Neural progenitor cell (in vitro differentiated cells): ENCODE data around the gene NPVF. TPM values are rescaled to one million over a fixed set of nuclear protein-coding genes. Genes with fewer than 3 reads are reported as not detected.

Experiments used
- DNase-seq: peaks from one replicate; pipeline ENCODE4 v3.0.0-alpha.2; 2016; ENCODE audit warnings: low spot score
- H2AFZ ChIP-seq: fragments of 200-600 bp; sonication (generic); replicated peaks from 2 replicates; pipeline ENCODE4 v1.6.1; 2016; ENCODE audit warnings: antibody characterized with exemption
- H3F3A ChIP-seq: fragments of 200-600 bp; sonication (generic); 2 replicates; pipeline ENCODE4 v1.6.1; 2016; ENCODE audit warnings: antibody characterized with exemption, low read depth
- H3K27ac ChIP-seq: fragments of 200-600 bp; sonication (generic); 2 replicates; pipeline ENCODE4 v1.5.1; 2016; ENCODE audit warnings: mild to moderate bottlenecking
- H3K27me3 ChIP-seq: fragments of 200-600 bp; sonication (generic); 2 replicates; pipeline ENCODE4 v1.6.1; 2016; ENCODE audit warnings: mild to moderate bottlenecking, moderate library complexity
- H3K36me3 ChIP-seq: fragments of 200-600 bp; sonication (generic); 2 replicates; pipeline ENCODE4 v1.5.1; 2016
- H3K4me1 ChIP-seq: fragments of 200-600 bp; sonication (generic); 2 replicates; pipeline ENCODE4 v1.6.1; 2016; ENCODE audit warnings: mixed run types
- H3K4me2 ChIP-seq: fragments of 200-600 bp; sonication (generic); 2 replicates; pipeline ENCODE4 v1.6.1; 2016
- H3K4me3 ChIP-seq: fragments of 200-600 bp; sonication (generic); 2 replicates; pipeline ENCODE4 v1.5.1; 2016
- H3K79me2 ChIP-seq: fragments of 200-600 bp; sonication (generic); 2 replicates; pipeline ENCODE4 v1.6.1; 2016; ENCODE audit warnings: low read depth
- H3K9ac ChIP-seq: fragments of 200-600 bp; sonication (generic); 2 replicates; pipeline ENCODE4 v1.6.1; 2016
- H3K9me3 ChIP-seq: fragments of 200-600 bp; sonication (generic); 2 replicates; pipeline ENCODE4 v1.5.1; 2016; ENCODE audit warnings: low read depth
- H4K20me1 ChIP-seq: fragments of 200-600 bp; sonication (generic); 2 replicates; pipeline ENCODE4 v1.6.1; 2016; ENCODE audit warnings: low read depth
- H3K27ac Mint-ChIP-seq: 3 replicates; pipeline ENCODE4 v1.8.0; 2021; ENCODE audit warnings: mixed read lengths
- H3K27me3 Mint-ChIP-seq: 2 replicates; pipeline ENCODE4 v1.8.0; 2022; ENCODE audit warnings: low read depth, mild to moderate bottlenecking, inconsistent platforms, moderate library complexity, mixed read lengths; ENCODE audit not compliant: insufficient read depth
- H3K36me3 Mint-ChIP-seq: 3 replicates; pipeline ENCODE4 v1.8.0; 2021; ENCODE audit warnings: mixed read lengths
- H3K4me1 Mint-ChIP-seq: 3 replicates; pipeline ENCODE4 v1.8.0; 2021; ENCODE audit warnings: mixed read lengths
- H3K4me3 Mint-ChIP-seq: 3 replicates; pipeline ENCODE4 v1.8.0; 2021; ENCODE audit warnings: mild to moderate bottlenecking, moderate library complexity, mixed read lengths
- H3K9me3 Mint-ChIP-seq: 3 replicates; pipeline ENCODE4 v1.8.0; 2020; ENCODE audit warnings: mixed read lengths
- CTCF ChIP-seq: fragments of 200-600 bp; sonication (generic); IDR thresholded peaks from 2 replicates; pipeline ENCODE4 v1.5.1; 2017; ENCODE audit warnings: antibody characterized with exemption, mild to moderate bottlenecking
- EZH2 ChIP-seq: fragments of 200-600 bp; sonication (generic); IDR thresholded peaks from 2 replicates; pipeline ENCODE4 v1.6.1; 2017; ENCODE audit warnings: antibody characterized with exemption, mild to moderate bottlenecking, moderate library complexity
- EZH2phosphoT487 ChIP-seq: fragments of 200-600 bp; sonication (generic); IDR thresholded peaks from 2 replicates; pipeline ENCODE4 v1.6.1; 2017; ENCODE audit warnings: antibody characterized with exemption
- small RNA-seq: library from RNA; depleted of rRNA; stranded (forward); fragments of <200 nt; gene quantifications from one replicate; pipeline ENCODE3, GENCODE V24; 2015
- total RNA-seq: library from RNA; depleted of rRNA; stranded (reverse); fragments of >200 nt; gene quantifications from 2 replicates; pipeline ENCODE4 v1.2.3, GENCODE V29; 2015; ENCODE audit warnings: low replicate concordance

The NPVF gene
- total RNA-seq, 1 donor from 2014 or later: not detected

- H3K27ac ChIP-seq: no peak overlapping the region
These were observed 49.0 kb downstream of the NPVF start for GRCh38 chr7:25179325-25179724.

More at GRCh38 chr7:25179325-25179724, 49.0 kb downstream of the NPVF start:
- H3K9me3 ChIP-seq: no peaks in the 10 kb centered on the region
- H2AFZ ChIP-seq: peak overlapping the region; percentile 95
- peak overlapping the region; percentile 89 for H3K4me3 ChIP-seq
- H3K4me2 ChIP-seq: peak overlapping the region; percentile 82
- H3K36me3 Mint-ChIP-seq: no peaks in the 10 kb centered on the region
- peaks cover 20% of the 10 kb centered on the region for H3K27me3 ChIP-seq
- peak overlapping the region; percentile 87 for H3K4me3 Mint-ChIP-seq
- H3K36me3 ChIP-seq: no peaks in the 10 kb centered on the region
- H3K9ac ChIP-seq: no peak overlapping the region
- no peaks in the 10 kb centered on the region for H4K20me1 ChIP-seq
- no peak for DNase-seq
- no peaks in the 10 kb centered on the region for H3K79me2 ChIP-seq
- H3K9me3 Mint-ChIP-seq: no peaks in the 10 kb centered on the region
- peaks cover 15% of the 10 kb centered on the region for H3K4me1 Mint-ChIP-seq
- no peak overlapping the region for H3K27ac Mint-ChIP-seq
- TF ChIP-seq EZH2phosphoT487 (no peak), CTCF (no peak), EZH2 (no peak)
- peaks cover 4% of the 10 kb centered on the region for H3K27me3 Mint-ChIP-seq
- peaks cover 12% of the 10 kb centered on the region for H3F3A ChIP-seq
- no peaks in the 10 kb centered on the region for H3K4me1 ChIP-seq

Small RNA genes lying within 50 kb of the gene (small RNA-seq; reads per million reads assigned to genes)
- not detected for gene RF00012

Other genes with a start within 250 kb of the NPVF start
- gene OSBPL3, start 248.3 kb downstream of the NPVF start, total RNA-seq: 5.6 and 8.0 TPM in 2 replicates
- gene CYCS, start 103.2 kb downstream of the NPVF start, total RNA-seq: 49.0 and 93.9 TPM in 2 replicates